ENCODE results near the gene GPX6.

DNA sequence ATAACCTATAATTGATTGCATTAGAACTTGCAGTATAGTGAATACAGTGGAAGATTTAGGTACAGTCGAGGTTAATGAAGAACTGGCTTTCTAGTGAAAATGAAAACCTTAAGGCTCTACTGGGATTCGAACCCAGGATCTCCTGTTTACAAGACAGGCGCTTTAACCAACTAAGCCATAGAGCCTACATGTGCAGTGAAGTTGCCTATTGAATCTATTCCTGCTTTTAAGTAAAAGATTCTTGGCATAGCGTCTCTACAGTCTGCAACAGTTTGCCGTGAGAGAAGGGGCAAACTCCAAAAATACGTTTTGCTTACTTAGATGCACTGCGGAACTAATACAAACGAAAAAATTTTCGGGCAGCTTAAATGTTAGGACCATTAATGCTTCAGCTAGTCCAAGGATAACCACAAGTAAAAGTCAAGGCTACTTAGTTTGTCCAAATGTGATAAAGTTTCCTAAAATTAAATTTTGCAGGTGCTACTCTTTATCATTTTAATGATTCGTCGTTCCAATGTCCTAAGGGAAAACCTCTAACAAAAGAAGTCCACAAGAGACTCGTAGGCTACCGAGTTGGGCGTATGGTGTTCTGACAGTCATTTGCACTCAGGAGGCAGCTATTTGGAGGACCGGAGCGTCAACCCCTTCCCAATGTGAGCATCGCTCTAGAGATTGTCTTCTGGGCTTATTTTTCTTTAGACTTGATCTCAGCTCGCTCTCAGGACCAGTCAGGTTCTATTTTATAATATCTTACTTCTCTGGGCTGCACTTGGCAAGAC is 41.0 kb downstream of the GPX6 start:
- TF ChIP-seq, protein P1, sequence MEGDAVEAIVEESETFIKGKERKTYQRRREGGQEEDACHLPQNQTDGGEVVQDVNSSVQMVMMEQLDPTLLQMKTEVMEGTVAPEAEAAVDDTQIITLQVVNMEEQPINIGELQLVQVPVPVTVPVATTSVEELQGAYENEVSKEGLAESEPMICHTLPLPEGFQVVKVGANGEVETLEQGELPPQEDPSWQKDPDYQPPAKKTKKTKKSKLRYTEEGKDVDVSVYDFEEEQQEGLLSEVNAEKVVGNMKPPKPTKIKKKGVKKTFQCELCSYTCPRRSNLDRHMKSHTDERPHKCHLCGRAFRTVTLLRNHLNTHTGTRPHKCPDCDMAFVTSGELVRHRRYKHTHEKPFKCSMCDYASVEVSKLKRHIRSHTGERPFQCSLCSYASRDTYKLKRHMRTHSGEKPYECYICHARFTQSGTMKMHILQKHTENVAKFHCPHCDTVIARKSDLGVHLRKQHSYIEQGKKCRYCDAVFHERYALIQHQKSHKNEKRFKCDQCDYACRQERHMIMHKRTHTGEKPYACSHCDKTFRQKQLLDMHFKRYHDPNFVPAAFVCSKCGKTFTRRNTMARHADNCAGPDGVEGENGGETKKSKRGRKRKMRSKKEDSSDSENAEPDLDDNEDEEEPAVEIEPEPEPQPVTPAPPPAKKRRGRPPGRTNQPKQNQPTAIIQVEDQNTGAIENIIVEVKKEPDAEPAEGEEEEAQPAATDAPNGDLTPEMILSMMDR (conservative IDR thresholded peaks at IDR 0.05 in 1 of 2, IDR thresholded peaks at IDR 0.05 in 1 of 2; ENCODE audit: low read depth in 1 of 2, low read length in 2 of 2): no peak
- no peak for TF ChIP-seq EZH2 (IDR thresholded peaks at IDR 0.05; ENCODE audit: low read length, missing control alignments)
